ENCODE results near the gene FURIN.
"Not testable (repeated sequence)": the region's sequence is repeated elsewhere in the genome, so short reads cannot be mapped to it uniquely, and the experiment has no call there.

FURIN gene

DNA sequence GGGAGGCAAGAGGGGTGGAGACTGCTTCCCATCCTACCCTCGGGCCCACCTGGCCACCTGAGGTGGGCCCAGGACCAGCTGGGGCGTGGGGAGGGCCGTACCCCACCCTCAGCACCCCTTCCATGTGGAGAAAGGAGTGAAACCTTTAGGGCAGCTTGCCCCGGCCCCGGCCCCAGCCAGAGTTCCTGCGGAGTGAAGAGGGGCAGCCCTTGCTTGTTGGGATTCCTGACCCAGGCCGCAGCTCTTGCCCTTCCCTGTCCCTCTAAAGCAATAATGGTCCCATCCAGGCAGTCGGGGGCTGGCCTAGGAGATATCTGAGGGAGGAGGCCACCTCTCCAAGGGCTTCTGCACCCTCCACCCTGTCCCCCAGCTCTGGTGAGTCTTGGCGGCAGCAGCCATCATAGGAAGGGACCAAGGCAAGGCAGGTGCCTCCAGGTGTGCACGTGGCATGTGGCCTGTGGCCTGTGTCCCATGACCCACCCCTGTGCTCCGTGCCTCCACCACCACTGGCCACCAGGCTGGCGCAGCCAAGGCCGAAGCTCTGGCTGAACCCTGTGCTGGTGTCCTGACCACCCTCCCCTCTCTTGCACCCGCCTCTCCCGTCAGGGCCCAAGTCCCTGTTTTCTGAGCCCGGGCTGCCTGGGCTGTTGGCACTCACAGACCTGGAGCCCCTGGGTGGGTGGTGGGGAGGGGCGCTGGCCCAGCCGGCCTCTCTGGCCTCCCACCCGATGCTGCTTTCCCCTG is 13.8 kb downstream of the FURIN start:
- DNase-seq (ENCODE audit: low read depth in 1 of 2, low spot score in 1 of 2): no peak

- no peak for DNase-seq (ENCODE audit: low read depth in 1 of 2, low spot score in 1 of 2)
Observed at GRCh38 chr15:90882781-90883525, 14.6 kb downstream of the FURIN start.

GRCh38 chr15:90883526-90883975 is 15.2 kb downstream of the FURIN start:
- no peak for DNase-seq (ENCODE audit: low read depth in 1 of 2, low spot score in 1 of 2)

DNA sequence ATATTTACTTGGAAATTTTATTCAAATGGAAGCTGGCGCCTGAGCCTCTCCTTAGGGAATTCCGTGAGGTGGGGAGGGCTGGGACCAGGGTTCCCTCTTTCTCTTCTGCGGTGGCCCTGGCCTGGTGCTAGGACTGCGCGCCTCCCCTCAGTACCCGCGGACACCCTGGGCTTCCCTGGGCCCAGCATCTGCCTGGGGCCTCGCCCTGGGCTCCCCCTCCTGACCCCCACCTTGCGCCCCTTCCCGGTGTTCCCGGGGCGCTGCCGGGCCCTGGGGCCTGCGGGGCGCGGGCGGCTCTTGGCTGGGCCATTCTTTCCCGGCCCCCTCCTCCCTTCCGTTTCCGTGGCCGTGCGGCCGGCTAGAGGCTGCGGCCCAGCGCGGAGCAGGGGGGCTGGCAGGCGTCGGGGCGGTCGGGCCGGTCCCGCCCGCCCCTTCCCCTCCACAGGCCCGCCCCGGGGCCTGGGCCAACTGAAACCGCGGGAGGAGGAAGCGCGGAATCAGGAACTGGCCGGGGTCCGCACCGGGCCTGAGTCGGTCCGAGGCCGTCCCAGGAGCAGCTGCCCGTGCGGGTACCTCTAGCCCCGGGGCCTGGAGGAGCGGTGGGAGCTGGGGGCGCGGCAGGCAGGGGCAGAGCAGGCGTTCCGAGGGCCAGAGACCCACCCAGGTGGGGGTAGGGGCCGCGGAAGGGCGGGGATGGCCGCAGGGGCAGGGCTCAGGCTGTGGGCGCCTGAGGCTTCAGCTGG is 15.8 kb downstream of the FURIN start, which contains the start of gene FES:
TSS of gene FES (plus strand) at position 529 of the 743 bp plus-strand sequence. CDS start 542 bp downstream, outside the sequence.
- no peak for DNase-seq (ENCODE audit: low read depth in 1 of 2, low spot score in 1 of 2)

DNA sequence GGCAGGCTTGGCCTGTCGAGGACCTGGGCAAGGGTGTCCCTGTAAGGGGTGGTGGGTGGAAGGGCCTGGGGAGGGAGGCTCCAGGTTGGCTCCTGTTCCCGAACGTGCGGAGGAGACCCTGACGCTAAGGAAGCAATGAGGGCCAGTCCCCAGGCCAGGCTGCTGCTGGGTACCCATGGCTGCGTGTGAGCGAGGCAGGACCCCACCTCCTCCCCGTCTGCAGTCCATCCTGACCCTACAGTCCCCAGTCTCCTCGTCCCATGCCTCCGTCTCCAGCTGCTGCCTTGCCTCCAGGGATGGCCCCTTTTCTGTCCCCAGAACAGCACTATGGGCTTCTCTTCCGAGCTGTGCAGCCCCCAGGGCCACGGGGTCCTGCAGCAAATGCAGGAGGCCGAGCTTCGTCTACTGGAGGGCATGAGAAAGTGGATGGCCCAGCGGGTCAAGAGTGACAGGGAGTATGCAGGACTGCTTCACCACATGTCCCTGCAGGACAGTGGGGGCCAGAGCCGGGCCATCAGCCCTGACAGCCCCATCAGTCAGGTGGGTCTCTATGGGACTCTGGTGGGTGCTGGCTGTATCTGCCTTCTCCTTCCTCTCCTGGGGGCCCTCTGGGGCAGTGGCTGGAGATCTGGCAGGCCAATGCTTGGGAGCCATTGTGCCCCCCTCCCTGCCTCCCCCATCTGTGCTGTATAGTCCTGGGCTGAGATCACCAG is 16.5 kb downstream of the FURIN start:
- no peak for DNase-seq (ENCODE audit: low read depth in 1 of 2, low spot score in 1 of 2)

DNA sequence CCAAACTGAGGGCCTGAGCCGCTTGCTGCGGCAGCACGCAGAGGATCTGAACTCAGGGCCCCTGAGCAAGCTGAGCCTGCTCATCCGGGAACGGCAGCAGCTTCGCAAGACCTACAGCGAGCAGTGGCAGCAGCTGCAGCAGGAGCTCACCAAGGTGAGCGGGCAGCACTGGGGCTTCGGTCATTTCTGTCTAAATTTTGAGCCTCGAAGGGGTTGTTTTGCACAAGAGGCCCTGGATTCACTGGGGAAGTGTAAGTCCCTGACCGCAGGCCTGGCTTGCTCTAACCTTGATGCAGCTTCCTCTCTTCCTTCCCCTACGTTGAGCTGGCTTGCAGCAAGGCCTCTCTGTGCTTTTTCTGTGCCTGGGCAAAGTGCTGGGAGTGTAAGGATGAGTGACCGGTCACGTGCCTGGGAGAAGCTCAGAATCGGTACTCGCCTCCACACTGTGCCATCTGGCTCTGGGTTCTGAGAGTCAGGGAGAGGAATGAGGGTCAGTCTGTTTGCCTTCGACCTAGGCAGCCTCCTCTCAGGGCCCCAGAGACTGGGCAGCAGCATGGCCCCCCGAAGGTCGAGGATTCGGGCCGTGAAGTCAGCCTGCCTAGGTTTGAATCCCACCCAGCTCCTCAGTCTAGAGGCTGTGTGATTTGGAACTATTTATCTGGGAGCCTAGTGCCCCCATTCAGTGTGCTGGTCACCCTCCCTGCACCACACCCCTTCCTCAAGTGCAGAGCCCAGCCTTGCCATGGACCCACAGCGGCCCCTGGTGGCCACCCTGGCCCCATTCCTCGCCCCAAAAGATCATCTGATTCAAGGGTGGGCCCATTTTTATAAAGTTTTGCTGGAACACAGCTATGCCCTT is 17.3 kb downstream of the FURIN start:
- DNase-seq (ENCODE audit: low read depth in 1 of 2, low spot score in 1 of 2): peak; percentile 72 to 77

- DNase-seq (ENCODE audit: low read depth in 1 of 2, low spot score in 1 of 2): no peak
Observed at GRCh38 chr15:90886291-90886614, 17.9 kb downstream of the FURIN start.

- no peak for DNase-seq (ENCODE audit: low read depth in 1 of 2, low spot score in 1 of 2)
Observed at GRCh38 chr15:90887037-90887481, 18.7 kb downstream of the FURIN start.

GRCh38 chr15:90889313-90889730 is 20.9 kb downstream of the FURIN start:
- DNase-seq (ENCODE audit: low read depth in 1 of 2, low spot score in 1 of 2): no peak

GRCh38 chr15:90889736-90890456 is 21.5 kb downstream of the FURIN start:
- no peak for DNase-seq (ENCODE audit: low read depth in 1 of 2, low spot score in 1 of 2)

DNA sequence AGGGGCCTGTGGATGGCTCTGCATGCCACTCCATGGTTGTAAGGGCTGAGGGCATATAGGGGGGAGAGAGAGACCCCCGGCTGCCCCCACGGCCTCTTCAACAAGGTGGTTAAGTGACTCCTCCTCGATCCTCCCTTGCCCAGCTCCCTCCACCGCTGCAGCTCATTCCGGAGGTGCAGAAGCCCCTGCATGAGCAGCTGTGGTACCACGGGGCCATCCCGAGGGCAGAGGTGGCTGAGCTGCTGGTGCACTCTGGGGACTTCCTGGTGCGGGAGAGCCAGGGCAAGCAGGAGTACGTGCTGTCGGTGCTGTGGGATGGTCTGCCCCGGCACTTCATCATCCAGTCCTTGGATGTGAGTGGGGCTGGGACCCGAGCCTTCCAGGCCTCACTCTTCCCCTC is 22.5 kb downstream of the FURIN start:
- no peak for DNase-seq (ENCODE audit: low read depth in 1 of 2, low spot score in 1 of 2)

DNA sequence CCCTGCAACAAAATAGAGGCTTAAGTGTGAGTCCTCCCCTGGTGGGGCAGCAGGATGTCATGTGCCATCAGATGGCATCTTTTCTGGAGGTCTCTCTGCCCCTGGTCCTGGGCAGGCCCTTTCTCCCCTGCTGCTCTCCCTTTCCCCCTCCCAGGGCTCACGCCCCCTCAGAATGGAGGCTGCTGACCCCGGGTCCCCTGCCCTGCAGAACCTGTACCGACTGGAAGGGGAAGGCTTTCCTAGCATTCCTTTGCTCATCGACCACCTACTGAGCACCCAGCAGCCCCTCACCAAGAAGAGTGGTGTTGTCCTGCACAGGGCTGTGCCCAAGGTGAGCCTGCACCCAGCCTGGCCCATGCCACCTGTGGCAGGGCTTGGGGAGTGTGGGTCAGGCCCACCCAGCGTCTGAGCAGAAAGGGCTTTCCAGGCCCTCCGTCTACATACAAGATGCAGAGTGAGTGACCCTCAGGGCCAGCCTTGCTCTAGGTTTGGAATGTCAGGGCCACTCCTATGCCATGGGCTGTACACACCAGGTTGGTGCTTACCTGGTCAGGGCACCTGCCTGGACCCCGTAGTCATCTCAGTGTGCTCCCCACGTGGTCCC is 23.1 kb downstream of the FURIN start:
- no peak for DNase-seq (ENCODE audit: low read depth in 1 of 2, low spot score in 1 of 2)

GRCh38 chr15:90892023-90892422 is 23.6 kb downstream of the FURIN start:
- DNase-seq (ENCODE audit: low read depth in 1 of 2, low spot score in 1 of 2): no peak

DNA sequence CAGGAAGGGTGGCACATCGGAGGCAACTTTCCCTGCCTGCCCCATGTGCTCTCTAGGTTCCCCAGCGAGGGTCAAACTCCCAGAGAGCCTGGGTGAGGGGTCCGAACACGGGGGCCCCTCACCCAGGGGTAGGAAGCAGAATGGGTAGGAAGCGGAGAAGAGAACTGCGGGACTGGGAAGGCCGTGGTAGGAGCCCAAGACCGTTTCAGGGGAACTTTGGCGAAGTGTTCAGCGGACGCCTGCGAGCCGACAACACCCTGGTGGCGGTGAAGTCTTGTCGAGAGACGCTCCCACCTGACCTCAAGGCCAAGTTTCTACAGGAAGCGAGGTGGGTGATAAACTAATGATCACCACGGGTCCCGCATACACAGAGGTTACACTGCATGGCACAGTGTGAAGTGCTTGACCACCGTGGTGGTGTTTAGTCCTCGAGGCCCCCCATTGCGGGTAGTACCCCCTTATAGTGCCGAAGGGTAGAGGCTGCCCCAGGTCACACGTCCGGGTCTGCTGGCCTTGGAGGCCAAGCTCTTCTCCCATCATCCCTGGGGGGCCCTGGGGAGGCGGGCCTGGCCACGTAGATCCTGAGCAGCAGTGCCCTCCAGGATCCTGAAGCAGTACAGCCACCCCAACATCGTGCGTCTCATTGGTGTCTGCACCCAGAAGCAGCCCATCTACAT is 24.2 kb downstream of the FURIN start:
- DNase-seq (ENCODE audit: low read depth in 1 of 2, low spot score in 1 of 2): no peak

DNA sequence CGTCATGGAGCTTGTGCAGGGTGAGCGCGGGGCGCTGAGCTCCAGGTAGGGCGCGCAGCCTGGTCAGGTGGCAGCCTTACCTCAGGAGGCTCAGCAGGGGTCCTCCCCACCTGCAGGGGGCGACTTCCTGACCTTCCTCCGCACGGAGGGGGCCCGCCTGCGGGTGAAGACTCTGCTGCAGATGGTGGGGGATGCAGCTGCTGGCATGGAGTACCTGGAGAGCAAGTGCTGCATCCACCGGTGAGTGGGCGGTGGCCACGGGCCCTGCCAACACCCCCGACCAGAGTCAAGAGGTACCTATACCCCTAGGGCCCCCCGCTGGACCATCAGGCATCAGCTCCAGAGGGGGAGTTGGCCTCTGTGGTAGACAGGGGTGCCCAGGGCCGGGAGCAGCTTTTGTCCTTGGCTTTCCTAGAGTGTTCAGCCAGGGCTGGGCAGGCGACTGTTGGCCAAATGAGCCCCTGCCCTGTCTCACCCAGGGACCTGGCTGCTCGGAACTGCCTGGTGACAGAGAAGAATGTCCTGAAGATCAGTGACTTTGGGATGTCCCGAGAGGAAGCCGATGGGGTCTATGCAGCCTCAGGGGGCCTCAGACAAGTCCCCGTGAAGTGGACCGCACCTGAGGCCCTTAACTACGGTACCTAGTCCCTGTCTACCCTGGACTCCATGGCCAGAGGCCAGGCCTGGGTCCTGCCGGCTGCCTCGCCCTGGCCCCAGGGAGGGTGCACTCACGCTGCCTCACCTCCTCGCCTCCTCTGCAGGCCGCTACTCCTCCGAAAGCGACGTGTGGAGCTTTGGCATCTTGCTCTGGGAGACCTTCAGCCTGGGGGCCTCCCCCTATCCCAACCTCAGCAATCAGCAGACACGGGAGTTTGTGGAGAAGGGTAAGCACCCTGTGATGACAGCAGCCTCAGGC is 25.0 kb downstream of the FURIN start:
- no peak for DNase-seq (ENCODE audit: low read depth in 1 of 2, low spot score in 1 of 2)

- DNase-seq (ENCODE audit: low read depth in 1 of 2, low spot score in 1 of 2): no peak
Observed at GRCh38 chr15:90895571-90896117, 27.3 kb downstream of the FURIN start.

GRCh38 chr15:90897131-90897655 is 28.8 kb downstream of the FURIN start:
- not testable (repeated sequence) for DNase-seq (ENCODE audit: low read depth in 1 of 2, low spot score in 1 of 2)
